Stimulated activated naive CD8-positive, alpha-beta T cell treated with anti-CD3 and anti-CD28 coated beads, Interleukin-15, Interleukin-2, amounts not matched to agents 100 U/mL and 50 U/mL, for 24 hours (primary cell): ENCODE data around the gene TAS1R1.

Source experiments
- ATAC-seq: fragments of 150-1000 bp; cut with Tn5 transposase; one replicate; pipeline ENCODE4 v1.10.0; 2021
- DNase-seq: peaks from one replicate; pipeline ENCODE4 v3.0.0; 2021

Gene TAS1R1

DNA sequence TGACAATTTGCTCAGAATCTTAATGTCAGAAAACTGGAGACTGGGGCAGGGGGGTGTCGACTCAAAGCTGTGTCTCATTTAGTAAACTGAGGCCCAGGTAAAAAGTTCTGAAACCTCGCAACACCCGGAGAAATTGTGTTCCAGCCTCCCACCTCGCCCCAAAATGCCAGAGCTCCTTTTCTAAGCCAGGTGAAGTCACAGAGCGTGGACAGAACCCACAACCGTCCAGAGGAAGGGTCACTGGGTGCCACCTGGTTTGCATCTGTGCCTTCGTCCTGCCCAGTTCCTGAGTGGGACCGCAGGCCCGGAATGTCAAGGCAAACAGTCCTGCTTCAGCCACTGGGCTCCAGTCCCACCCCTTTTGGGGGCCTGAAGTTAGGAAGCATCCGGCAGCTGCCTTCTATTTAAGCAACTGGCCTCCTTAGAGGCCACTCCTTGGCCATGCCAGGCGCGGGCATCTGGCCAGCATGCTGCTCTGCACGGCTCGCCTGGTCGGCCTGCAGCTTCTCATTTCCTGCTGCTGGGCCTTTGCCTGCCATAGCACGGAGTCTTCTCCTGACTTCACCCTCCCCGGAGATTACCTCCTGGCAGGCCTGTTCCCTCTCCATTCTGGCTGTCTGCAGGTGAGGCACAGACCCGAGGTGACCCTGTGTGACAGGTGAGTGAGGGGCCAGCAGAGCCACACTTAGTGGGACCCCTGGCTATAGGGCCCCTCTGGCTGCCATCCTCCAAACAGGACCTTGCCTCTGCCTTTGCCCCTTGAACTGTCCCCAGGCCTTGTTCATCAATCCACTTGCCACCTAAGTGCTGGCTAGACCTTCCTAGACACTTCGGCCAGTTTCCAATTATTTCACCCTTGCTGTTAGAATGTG lies at the start of gene TAS1R1:
TSS of gene TAS1R1 (plus strand) at position 401 of the 872 bp plus-strand sequence. CDS start at position 468, 67 bp downstream.
- DNase-seq = no peak
- ATAC-seq = no peak

DNA sequence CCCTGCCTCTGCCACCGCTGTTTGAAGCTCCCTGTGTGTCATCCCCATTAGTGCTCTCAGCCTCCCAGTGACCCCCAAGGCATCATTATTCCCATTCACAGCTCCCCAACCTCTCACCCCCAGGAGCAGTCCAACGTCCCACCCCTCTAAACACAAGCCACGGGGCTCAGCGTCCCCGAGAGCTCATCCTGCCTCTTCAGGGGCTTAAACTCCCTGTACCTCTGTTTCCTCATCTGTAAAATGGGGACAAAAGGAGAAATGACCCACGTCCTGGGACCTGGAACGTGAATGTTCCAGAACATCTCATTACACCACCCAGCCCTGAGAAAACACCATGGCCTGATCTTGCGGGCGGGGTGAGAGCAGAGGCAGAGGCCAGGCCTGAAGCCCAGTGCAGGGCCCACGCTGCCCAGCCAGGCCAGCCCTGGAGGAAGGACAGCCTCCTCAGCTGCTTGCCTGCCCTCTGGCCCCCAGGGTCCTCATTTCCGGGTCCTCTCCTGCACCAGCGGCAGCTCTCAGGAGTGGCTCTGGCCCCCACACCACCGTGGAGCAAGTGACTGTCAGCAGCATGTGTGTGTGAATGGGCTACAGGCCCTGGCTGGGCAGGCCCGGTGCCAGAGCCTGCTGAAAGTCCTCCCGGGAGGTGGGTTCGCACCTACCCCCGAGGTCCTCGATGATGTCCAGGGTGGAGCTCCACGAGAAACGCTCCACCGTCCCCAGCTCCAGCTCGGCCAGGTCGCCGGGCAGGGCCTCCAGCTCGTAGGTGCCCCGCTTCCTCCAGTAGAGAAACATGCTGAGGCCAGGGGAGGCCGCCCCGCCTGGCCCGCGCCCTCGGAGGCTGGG lies 49.5 kb upstream of the TAS1R1 start:
- ATAC-seq (no peak), DNase-seq (no peak)

DNA sequence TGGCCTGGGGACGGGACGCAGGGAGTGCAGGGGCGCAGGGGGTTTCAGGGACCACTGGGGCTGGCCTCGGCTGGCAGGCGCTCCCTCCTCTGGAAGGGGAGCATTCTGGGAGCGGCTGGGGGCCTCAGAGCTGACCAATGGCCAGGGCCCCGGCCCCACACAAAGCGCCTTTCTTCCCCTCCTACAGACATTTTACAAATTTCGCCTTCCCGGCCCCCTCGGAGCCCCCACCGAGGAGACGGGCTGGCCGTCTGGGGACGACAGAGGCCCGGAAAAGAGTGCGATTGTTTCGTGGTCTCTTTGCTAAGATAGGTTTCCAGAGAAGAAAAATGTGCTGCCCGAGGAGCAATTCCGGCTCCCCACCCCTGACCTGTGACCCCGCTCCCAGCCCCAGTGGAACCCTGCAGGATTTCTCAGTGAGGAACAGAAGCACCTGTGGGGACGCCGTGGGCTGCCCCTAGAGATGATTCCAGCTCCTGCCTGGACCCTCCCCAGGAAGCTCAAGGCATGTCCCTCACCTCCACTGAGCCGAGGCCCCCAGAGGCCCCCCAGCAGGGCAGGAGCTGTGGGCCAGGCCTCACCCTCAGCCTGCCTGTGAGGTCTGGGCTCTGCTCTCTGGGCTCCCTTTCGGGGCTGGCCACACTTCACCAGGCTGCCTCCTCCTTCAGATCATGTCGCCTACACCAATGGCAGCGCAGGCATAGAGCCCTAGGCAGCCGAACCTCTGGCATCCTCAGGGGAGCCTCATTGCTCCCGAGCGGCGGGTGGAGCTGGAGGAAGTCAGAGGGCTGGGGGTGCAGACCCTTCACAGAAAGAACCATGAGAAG lies 48.7 kb upstream of the TAS1R1 start:
- DNase-seq = no peak
- ATAC-seq = no peak

DNA sequence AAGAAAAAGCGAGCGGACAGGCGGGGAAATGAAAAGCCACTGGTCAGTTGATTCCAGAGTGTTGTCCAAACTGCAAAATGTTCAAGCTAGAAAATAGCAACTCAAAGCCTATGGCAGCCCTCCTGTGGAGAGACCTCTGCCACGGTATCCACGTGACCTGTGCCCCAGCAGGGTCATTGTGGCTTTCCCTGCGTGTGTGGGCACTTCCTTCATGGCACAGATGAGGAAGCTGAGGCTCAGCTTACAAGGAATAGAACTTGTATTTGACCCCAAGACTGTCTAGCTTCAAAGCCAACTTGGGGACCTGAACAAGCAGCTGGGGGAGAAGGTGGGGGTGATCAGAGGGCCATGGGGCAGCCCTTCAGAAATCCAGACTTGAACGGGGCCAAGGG lies 48.1 kb upstream of the TAS1R1 start:
- DNase-seq = no peak
- no peak for ATAC-seq

DNA sequence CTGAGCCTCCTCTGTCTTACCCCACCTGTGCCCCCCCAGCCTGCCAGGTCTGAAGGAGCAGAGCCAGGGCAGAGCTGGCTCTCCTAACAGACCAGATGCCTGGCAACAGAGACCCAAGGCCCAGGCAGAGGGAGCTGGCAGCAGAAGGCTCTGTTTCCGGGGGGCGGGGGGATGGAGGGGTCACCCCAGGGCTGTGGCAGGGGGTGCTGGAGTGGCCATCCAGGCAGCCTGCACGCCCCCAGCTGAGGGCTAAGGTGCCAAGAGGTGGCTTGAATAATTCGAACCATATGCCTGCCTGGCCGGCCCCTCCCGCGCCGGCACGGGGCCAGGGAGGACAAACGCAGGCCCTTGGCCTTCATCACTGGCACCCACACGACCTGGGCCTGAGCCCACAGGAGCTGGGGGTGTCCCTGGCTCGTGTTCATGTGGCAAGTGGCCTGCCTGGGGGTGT lies 47.6 kb upstream of the TAS1R1 start:
- DNase-seq (no peak), ATAC-seq (no peak)

DNA sequence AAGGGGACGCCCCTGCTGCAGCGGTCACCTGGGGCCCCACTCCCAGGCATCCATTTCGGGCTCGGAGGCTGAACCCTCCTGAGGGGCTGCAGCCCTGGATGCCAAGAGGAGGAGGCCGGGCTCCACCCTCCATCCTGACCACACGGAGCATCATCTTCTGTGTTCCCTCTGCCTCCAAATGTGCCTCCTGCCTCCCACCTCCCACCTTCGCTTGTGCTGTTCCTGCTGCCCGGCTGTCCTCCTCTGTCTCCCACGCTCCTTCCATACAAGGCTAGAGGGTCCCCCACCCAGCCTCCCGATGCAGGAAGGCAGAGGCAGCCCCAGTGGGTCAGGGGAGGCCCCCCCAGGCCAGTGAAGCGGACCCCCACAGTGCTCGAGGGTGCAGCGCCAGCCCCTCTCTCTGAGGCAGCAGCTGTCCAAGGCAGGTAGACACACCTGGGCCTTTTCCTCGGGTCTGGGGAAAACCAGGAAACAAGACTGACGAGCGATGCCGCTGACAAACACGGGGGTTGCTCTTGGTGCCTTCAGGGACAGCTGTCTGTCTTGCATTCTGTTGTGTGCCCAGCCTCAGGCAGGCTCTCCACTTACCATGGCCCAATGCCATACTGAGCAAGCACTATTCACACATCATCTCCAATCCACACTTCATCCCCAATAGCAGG lies 46.8 kb upstream of the TAS1R1 start:
- no peak for ATAC-seq
- DNase-seq = no peak

DNA sequence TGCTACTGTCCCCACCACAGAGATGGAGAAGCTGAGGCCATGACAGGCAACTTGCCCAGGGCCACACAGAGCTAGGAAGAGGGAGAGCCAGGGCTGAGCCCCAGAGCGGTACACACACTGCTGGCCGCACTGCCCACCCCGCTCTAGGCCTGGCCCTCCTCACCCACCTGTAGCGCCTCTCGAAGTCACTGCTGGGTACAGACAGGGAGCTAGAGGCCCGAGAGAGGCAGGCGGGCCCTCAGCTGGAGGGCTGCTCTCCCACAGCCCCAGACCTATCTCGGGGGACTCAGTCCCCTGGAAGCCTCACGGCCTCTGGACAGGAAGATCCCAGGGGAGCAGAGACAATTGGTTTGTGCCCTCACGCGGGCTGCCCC lies 46.3 kb upstream of the TAS1R1 start:
- ATAC-seq (no peak), DNase-seq (no peak)

DNA sequence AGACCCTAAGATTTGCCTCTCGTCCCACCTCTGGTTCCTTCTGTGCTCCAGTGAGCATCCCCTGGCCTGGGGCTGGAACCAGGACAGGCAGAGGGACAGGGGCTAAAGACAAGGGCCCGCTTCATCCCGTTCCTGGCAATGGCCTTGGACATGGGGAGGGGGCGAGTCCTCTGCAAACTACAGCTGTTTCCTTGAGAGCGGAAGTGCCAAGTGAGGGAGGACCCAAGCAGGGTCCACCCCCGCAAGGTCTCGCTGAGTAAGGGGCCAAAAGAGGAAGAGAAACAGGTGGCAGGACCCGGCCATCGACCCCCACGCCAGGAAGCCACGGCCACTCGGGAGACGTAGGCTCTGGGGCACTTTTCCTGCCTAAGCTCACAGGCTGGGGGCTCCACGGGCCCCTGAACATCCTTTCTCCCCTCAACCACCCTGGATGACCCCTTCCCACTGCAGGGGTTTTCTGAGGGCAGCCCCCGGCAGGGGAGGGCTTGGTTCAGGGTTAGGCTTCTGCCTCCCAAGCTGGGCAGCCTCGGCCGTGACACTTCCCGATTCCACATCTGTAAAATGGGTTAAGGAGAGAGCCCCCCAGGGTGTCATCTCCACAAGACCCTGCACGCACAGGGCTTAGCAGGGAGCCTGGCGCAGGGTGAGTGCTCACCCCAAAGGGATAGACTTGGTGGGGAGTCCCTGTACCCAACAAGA lies 45.7 kb upstream of the TAS1R1 start:
- no peak for DNase-seq

DNA sequence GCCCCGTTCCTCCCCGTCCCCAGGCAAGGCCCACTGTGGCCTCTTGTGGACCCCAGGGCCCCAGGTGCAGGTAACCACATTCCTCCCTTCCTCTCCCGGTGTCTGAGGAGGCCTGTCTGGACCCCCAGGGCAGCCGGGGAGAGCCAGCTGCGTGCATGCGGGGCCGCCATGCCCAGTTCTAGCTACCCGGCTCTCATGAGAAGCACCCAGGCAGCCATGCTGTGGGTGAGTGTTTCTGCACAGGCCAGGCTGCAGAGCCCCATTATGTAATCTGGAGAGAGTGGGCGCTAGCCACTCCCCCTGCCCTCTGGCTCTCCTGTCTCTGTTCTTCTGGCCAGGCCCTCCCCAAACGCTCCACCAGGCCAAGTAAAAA lies 45.2 kb upstream of the TAS1R1 start:
- ATAC-seq = no peak
- DNase-seq = no peak

More for the DNA sequence above, 45.7 kb upstream of the TAS1R1 start:
- ATAC-seq = no peak

DNA sequence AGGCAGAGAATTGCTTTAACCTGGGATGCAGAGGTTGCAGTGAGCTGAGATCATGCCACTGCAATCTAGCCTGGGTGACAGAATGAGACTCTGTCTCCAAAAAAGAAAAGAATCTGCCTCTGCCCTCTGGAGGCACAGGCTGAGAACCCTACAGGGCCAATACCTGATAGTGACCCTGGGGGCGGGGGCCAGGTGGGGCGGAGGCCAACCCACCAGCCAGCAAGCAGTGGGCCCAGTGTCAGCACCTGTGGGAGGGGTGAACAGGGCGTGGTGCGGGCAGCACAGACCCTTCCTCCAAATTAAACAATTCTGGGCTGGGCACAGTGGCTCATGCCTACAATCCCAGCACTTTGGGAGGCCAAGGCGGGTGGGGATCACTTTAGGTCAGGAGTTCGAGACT lies 44.6 kb upstream of the TAS1R1 start:
- no peak for DNase-seq
- ATAC-seq = no peak

DNA sequence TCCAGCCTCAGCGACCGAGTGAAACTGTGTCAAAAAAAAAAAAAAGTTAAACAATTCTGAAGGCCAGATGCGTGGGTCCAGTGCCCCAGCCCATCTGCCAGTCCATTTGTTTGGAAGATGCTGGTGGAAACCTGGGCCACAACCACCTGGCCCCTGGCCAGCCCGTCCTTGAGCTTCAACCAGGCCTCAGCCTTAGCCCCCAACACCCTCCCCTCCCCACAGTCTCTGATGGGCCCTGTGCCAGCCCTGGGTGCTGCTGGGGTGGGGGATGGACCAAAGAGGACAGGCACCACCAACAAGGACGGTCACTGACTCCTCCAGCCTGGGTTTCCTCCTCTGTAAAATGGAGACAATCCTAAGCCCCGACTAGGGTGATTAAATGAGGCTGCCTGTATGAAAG lies 44.1 kb upstream of the TAS1R1 start:
- DNase-seq = no peak
- ATAC-seq = no peak

DNA sequence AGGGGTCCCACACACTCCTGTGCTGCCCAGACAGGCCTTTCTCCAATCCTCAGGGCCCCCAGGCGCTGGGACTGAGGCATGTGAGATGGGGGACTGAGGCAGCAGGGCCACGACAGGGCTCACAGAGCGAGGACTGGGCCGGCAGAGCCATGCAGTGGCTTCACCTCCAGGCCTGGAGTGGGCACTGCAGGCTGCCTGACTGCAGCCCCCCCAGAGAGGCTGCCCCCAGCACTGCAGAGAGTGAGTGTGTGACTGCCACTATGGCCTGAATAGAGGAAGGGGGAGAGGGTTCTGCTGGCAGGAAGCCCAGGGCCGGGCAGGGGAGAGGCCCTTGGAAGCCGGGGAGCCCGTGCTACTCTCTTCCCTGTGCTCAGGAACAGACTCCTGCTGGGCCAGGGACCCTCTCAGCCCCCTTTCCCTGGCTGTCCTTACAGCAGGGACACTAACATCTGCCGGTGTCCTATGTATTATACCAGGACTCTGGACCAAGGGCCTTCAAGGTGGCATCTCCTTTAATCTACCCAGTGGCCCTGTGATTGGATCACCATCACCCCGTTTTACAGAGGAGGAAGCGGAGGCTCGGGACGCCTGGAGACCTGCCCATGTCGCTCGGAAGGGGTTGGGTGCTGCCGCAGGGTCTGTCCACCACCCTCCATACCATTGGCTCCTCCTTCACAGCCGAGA lies 43.4 kb upstream of the TAS1R1 start:
- no peak for ATAC-seq

DNA sequence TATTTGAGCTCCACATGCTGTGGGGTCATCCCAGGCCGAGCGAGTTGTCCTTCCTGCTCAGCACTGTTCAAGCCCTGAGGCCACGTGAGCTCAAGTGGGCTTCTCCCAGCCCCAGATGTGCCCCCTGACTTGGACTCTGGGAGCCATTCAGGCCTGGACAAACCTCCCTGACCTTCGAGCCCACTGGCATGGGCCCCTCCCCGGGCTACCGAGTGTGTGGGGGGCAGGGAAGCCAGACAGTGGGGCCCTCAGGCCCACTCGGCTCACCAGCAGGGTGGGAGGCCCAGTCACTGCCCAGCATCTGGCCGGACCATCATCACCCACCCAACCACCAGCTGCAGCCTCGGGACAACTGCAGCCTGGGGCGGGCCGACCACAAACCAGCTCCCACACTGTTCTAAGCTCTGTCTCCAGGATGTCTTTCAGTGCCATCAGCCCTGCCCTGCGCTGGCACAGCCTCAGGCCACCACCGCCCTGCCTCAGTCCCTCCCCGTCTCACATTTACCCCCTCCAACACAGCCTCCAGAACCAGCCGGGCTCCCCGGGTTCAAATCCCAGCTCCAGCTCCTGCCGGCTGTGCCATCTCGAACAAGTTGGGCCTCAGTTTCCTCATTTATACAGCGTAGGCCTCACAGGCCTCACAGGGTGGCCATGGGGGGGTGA lies 42.7 kb upstream of the TAS1R1 start:
- no peak for DNase-seq
- no peak for ATAC-seq

More for the DNA sequence above, 43.4 kb upstream of the TAS1R1 start:
- no peak for DNase-seq

DNA sequence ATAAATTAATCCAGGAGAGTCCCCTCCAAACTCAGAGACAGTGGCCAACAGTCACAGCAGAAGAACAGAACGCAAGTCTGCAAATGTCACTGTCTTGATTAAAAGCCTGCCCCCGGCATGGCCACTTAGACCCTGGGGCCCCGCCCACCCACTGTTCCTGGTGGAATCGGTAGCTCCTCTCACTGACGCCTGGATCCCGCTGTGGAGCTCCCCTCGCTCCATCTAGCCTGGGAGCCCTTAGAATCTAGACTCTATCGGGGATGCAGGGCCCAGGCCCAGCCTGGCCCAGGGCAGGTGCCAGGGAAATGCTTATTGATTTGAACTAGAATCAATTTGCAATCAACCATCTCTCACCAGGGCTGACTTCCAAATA lies 42.2 kb upstream of the TAS1R1 start:
- DNase-seq (no peak), ATAC-seq (no peak)

DNA sequence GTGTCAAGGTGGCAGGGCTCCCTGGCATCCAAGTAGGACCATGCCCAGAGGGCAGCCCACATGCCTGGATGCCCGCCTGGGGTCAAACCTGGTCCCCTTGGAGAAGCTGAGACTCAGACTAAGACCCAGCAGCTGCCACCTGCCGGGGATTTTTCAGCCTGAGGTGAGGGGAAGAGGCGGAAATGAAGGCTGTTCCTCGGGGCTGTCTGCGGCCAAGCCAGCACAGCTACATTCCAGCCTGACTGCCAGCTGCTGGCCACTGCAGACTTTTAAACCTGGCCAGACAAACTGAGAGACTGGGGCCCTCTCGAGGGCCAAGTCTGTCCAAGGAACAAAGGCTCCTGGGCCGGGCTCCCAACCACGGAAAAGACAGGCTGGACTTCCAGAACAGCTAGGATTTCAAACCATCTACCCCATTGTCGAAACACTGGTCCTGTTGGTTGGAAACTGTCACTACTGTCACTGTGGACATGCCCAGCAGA lies 41.7 kb upstream of the TAS1R1 start:
- ATAC-seq = no peak
- DNase-seq = no peak

DNA sequence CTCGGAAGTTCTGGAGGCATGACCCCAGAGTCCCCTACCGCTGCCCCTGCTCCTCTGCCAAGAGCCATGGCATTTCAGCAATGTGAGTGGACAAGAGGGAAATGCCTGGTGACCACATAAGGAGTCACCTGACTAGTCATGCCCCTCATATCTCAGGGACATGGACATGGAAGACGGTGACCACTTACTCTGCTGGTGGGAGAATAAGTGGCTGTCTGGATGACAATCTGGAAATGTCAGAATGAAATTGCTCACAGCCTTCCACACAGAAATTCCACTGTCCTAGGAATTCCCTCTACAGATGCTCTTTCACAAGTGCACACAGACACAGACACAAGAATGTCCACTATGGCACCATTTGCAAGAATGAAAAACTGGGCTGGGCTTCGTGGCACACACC lies 39.3 kb upstream of the TAS1R1 start:
- DNase-seq = no peak
- ATAC-seq = no peak

DNA sequence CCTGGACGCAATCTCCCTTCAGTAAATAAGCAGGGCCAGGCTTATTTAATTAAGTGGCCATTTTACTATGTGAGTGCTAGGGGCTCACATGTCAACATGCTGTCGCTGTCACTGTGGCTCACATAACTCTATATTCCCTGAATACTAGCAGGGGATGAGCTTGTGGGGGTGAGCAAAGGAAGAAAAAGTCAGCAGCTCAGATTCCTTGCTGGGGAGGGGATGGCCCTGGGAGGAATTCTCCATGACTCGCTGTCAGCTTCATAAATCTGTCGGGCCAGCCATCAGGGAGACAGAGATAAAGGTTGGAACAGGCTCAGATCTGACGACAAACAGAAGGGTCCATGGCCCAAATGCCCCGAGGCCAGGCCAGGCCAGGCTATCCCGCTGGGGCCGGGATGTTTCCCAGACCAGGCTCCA lies 37.7 kb upstream of the TAS1R1 start:
- ATAC-seq (no peak), DNase-seq (no peak)

DNA sequence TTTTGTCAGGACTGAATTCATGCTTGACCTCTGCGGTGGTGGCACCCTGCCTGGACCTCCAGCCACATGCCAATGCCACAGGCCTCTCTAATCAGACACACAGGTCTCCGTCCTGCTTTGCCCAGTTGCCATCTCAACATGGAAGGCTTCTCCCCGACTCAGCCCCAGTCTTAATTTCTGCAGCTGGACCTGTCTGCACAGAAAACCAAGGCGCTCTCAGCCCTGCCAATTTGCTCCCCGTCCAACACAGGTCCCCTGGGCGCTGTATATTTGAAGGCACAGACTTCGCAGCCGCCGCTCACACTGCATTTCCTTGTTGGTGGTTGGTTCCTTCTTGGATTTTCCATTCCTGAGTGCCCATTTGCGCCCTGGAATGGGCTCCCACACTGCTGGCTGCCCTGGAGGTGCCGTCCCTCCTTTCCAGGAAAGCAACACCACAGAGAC lies 35.6 kb upstream of the TAS1R1 start:
- no peak for ATAC-seq

DNA sequence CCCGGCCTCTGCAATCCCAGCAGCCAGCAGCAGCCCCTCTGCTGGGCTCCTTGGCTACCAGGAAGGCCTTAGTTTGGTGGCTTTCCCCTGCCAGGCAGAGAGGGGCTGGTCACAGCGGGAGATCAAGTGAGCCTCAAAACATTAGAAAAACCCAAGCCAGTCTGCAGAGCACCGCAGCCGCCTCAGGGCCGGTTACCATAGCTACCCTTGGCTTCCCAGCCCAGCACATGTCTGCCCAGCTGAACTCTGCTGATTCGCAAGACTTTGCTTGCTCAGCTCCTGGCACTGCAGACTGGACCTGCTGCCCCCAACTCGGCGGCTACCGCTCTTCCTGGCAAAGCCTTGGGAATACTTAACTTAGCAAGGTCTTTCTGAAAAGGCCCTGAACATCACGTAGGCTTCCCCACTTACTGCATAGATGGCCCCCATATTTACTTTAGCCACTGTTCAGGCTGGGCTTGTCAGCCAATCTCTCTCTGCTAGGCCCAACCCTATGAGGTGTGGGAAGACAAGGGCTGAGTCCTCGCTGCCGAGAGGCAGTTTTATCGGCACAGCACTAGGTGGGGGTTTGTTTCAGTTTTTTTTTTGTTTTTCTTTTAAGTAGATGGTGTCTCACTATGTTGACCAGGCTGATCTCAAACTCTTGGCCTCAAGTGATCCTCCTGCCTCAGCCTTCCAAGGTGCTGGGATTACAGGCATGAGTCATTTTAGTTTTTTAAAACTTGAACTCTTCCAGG lies 35.0 kb upstream of the TAS1R1 start:
- ATAC-seq (no peak), DNase-seq (no peak)

More for the DNA sequence above, 35.6 kb upstream of the TAS1R1 start:
- no peak for DNase-seq
